ENCODE measurements around the gene LTBR. TPM values are rescaled to one million over a fixed set of nuclear protein-coding genes. Genes with fewer than 3 reads are reported as not detected.
"Not testable (repeated sequence)": the region's sequence is repeated elsewhere in the genome, so short reads cannot be mapped to it uniquely, and the experiment has no call there.

LTBR gene
- total and polyA plus RNA-seq, 2 donors (not counting 3 experiments of a cell fraction or from before 2014, with no cell fraction given) = 70.7 to 102 TPM

DNA sequence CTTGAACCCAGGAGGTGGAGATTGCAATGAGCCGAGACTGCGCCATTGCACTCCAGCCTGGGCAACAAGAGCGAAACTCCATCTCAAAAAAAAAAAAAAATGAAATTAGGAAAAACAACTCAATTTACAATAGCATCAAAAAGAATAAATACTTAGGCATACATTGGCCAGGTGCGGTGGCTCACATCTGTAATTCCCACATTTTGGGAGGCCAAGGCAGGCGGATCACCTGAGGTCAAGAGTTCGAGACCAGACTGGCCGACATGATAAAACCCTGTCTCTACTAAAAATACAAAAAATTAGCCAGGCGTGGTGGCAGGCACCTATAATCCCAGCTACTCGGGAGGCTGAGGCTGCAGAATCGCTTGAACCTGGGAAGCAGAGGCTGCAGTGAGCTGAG, 43.8 kb downstream of the LTBR start:
- H3K4me3 ChIP-seq (replicated peaks in 1 of 3; ENCODE audit: insufficient read depth in 1 of 3, low read depth in 1 of 3, low read length in 3 of 3); H3K9ac ChIP-seq (replicated peaks; ENCODE audit: extremely low read depth, insufficient read depth, low read length); DNase-seq (ENCODE audit: low read depth, low spot score); dilution Hi-C loops (cut with MboI; ENCODE audit: extremely low pct_ligation_motif_present, low sequenced_read_pairs); H3K9me3 ChIP-seq (replicated peaks; ENCODE audit: control insufficient read depth, insufficient read depth, low read length); H3K9me1 ChIP-seq (replicated peaks; ENCODE audit: control insufficient read depth, extremely low read depth, insufficient read depth, low read length); POLR2A ChIA-PET; H3K36me3 ChIP-seq (ENCODE audit: control insufficient read depth in 2 of 2, extremely low read depth in 1 of 2, insufficient read depth in 2 of 2, low read length in 2 of 2); H3K27me3 ChIP-seq (ENCODE audit: control insufficient read depth in 2 of 2, insufficient read depth in 2 of 2, low read length in 2 of 2); FAIRE-seq; H2AFZ ChIP-seq (ENCODE audit: low read depth, low read length); BruUV-seq (replicated peaks); H4K20me1 ChIP-seq (replicated peaks; ENCODE audit: control insufficient read depth, extremely low read depth, insufficient read depth, low read length); H3K4me2 ChIP-seq (ENCODE audit: insufficient read depth, low read length); H3K79me2 ChIP-seq (ENCODE audit: control insufficient read depth, insufficient read depth, low read length); intact Hi-C loops (cut with micrococcal nuclease); H3K27ac ChIP-seq (ENCODE audit: insufficient read depth, low read depth, low read length): not testable (repeated sequence)
- CTCF ChIA-PET = interaction anchor here (0.6 to 7.8 kb wide), 4 partner anchors 38 to 1394 kb away, joined by 3 to 147 read pairs (median 3); no protein-coding TSS in a partner anchor
- peaks cover 18% of the 10 kb centered on the region for H3K4me1 ChIP-seq (ENCODE audit: control insufficient read depth, extremely low read depth, insufficient read depth, low read length)

GRCh38 chr12:6428326-6428725, 44.4 kb downstream of the LTBR start:
- H3K79me2 ChIP-seq (ENCODE audit: control insufficient read depth, insufficient read depth, low read length) = no peaks in the 10 kb centered on the region
- no peaks in the 10 kb centered on the region for H3K9me3 ChIP-seq (replicated peaks; ENCODE audit: control insufficient read depth, insufficient read depth, low read length)
- dilution Hi-C loops (cut with MboI; ENCODE audit: extremely low pct_ligation_motif_present, low sequenced_read_pairs) (no loop called here), intact Hi-C loops (cut with micrococcal nuclease) (no loop called here)
- no peak for DNase-seq (ENCODE audit: low read depth, low spot score)
- no peak overlapping the region for H3K9ac ChIP-seq (replicated peaks; ENCODE audit: extremely low read depth, insufficient read depth, low read length)
- no peak for FAIRE-seq
- H3K4me3 ChIP-seq (replicated peaks in 1 of 3; ENCODE audit: insufficient read depth in 1 of 3, low read depth in 1 of 3, low read length in 3 of 3) = no peak overlapping the region
- no peaks in the 10 kb centered on the region for H3K27me3 ChIP-seq (ENCODE audit: control insufficient read depth in 2 of 2, insufficient read depth in 2 of 2, low read length in 2 of 2)
- ChIA-PET CTCF (interaction anchor here (1.0 to 7.8 kb wide), 3 partner anchors 37 to 109 kb away, joined by 3 to 147 read pairs (median 3); no protein-coding TSS in a partner anchor), POLR2A (no interaction called here)
- BruUV-seq (replicated peaks) = no TSS peak
- no peaks in the 10 kb centered on the region for H3K9me1 ChIP-seq (replicated peaks; ENCODE audit: control insufficient read depth, extremely low read depth, insufficient read depth, low read length)
- H3K4me1 ChIP-seq (ENCODE audit: control insufficient read depth, extremely low read depth, insufficient read depth, low read length) = peaks cover 18% of the 10 kb centered on the region
- H4K20me1 ChIP-seq (replicated peaks; ENCODE audit: control insufficient read depth, extremely low read depth, insufficient read depth, low read length) = no peaks in the 10 kb centered on the region
- H3K36me3 ChIP-seq (ENCODE audit: control insufficient read depth in 2 of 2, extremely low read depth in 1 of 2, insufficient read depth in 2 of 2, low read length in 2 of 2) = no peaks in the 10 kb centered on the region
- H3K27ac ChIP-seq (ENCODE audit: insufficient read depth, low read depth, low read length) = no peak overlapping the region
- no peak overlapping the region for H3K4me2 ChIP-seq (ENCODE audit: insufficient read depth, low read length)
- TF ChIP-seq MAX (IDR thresholded peaks at IDR 0.05; ENCODE audit: insufficient read depth, insufficient read length) = no peak
- no peak for TF ChIP-seq MYC (IDR thresholded peaks at IDR 0.05; ENCODE audit: low read depth, low read length)
- no peak for TF ChIP-seq FOS (IDR thresholded peaks at IDR 0.05; ENCODE audit: borderline replicate concordance, insufficient read depth, low read length)
- TF ChIP-seq CTCF (IDR thresholded peaks at IDR 0.05; ENCODE audit: extremely low read depth in 1 of 2, insufficient read depth in 1 of 2, low read depth in 1 of 2, low read length in 2 of 2) = no peak
- no peak for TF ChIP-seq JUN (IDR thresholded peaks at IDR 0.05; ENCODE audit: borderline replicate concordance, insufficient read depth, insufficient read length, low read depth)
- TF ChIP-seq POLR2A (IDR thresholded peaks at IDR 0.05; ENCODE audit: low read depth, low read length) = no peak
- no peak for TF ChIP-seq GATA2 (IDR thresholded peaks at IDR 0.05; ENCODE audit: insufficient read depth, insufficient read length, low read depth, low read length)
- no peak overlapping the region for H2AFZ ChIP-seq (ENCODE audit: low read depth, low read length)

All from endothelial cell of umbilical vein (primary cell).